Measurements from ENCODE around the gene GNA12.
A peak's percentile ranks its signal among the peaks of the same experiment; 100 is the strongest.
"Not testable (repeated sequence)": the region's sequence is repeated elsewhere in the genome, so short reads cannot be mapped to it uniquely, and the experiment has no call there.

The GNA12 gene

GRCh38 chr7:2864999-2865670, 21.0 kb upstream of the GNA12 start:
- peak; percentile 65 for DNase-seq (ENCODE audit: low spot score)

GRCh38 chr7:2864204-2864985, 20.3 kb upstream of the GNA12 start:
- DNase-seq (ENCODE audit: low spot score): no peak

- peak; percentile 91 for DNase-seq (ENCODE audit: low spot score)
These were observed 19.5 kb upstream of the GNA12 start for GRCh38 chr7:2863461-2864066.

- DNase-seq (ENCODE audit: low spot score): no peak
These were observed 18.8 kb upstream of the GNA12 start for GRCh38 chr7:2862831-2863361.

- DNase-seq (ENCODE audit: low spot score): no peak
These were observed 17.4 kb upstream of the GNA12 start for GRCh38 chr7:2861509-2861908.

- no peak for DNase-seq (ENCODE audit: low spot score)
These were observed 16.6 kb upstream of the GNA12 start for GRCh38 chr7:2860627-2861133.

GRCh38 chr7:2859952-2860351, 15.8 kb upstream of the GNA12 start:
- no peak for DNase-seq (ENCODE audit: low spot score)

GRCh38 chr7:2858621-2859020, 14.5 kb upstream of the GNA12 start:
- no peak for DNase-seq (ENCODE audit: low spot score)

GRCh38 chr7:2856388-2857169, 12.5 kb upstream of the GNA12 start:
- DNase-seq (ENCODE audit: low spot score): peak; percentile 63

GRCh38 chr7:2855386-2855785, 11.3 kb upstream of the GNA12 start:
- no peak for DNase-seq (ENCODE audit: low spot score)

GRCh38 chr7:2853552-2853951, 9.4 kb upstream of the GNA12 start:
- not testable (repeated sequence) for DNase-seq (ENCODE audit: low spot score)

GRCh38 chr7:2853147-2853546, 9.0 kb upstream of the GNA12 start:
- no peak for DNase-seq (ENCODE audit: low spot score)

GRCh38 chr7:2851497-2851896, 7.4 kb upstream of the GNA12 start:
- no peak for DNase-seq (ENCODE audit: low spot score)

GRCh38 chr7:2849941-2850766, 6.0 kb upstream of the GNA12 start:
- DNase-seq (ENCODE audit: low spot score): no peak

GRCh38 chr7:2845034-2845592, 1.0 kb upstream of the GNA12 start:
- DNase-seq (ENCODE audit: low spot score): no peak

- no peak for DNase-seq (ENCODE audit: low spot score)
These were observed 376 bp downstream of the GNA12 start for GRCh38 chr7:2843711-2844152.

- no peak for DNase-seq (ENCODE audit: low spot score)
These were observed 870 bp downstream of the GNA12 start for GRCh38 chr7:2843191-2843685.

GRCh38 chr7:2841907-2842306, 2.2 kb downstream of the GNA12 start:
- DNase-seq (ENCODE audit: low spot score): no peak

- DNase-seq (ENCODE audit: low spot score): no peak
These were observed 3.6 kb downstream of the GNA12 start for GRCh38 chr7:2840458-2840857.

GRCh38 chr7:2838873-2839578, 5.1 kb downstream of the GNA12 start:
- no peak for DNase-seq (ENCODE audit: low spot score)
